Effector memory CD4-positive, alpha-beta T cell (primary cell): ENCODE results near the gene IL1RAPL1.

ENCODE experiments used
- DNase-seq, 3 donors: peaks; one replicate each; pipeline ENCODE4 v3.0.0-alpha.2; 2020
- H3K27ac ChIP-seq: 2 replicates; pipeline ENCODE4 v1.7.0; 2013; ENCODE audit warnings: mild to moderate bottlenecking, low read length, moderate library complexity; ENCODE audit not compliant: insufficient read depth, poor library complexity, severe bottlenecking
- H3K27me3 ChIP-seq: replicated peaks from 2 replicates; pipeline ENCODE4 v1.7.0; 2013; ENCODE audit warnings: mild to moderate bottlenecking, low read length; ENCODE audit not compliant: insufficient read depth, control insufficient read depth, poor library complexity, severe bottlenecking
- H3K36me3 ChIP-seq: 2 replicates; pipeline ENCODE4 v1.7.0; 2013; ENCODE audit warnings: mild to moderate bottlenecking, low read length, moderate library complexity; ENCODE audit not compliant: control insufficient read depth, insufficient read depth
- H3K4me1 ChIP-seq: 2 replicates; pipeline ENCODE4 v1.7.0; 2013; ENCODE audit warnings: low read length, mild to moderate bottlenecking; ENCODE audit not compliant: control insufficient read depth, insufficient read depth, poor library complexity, severe bottlenecking
- H3K4me3 ChIP-seq: 2 replicates; pipeline ENCODE4 v1.7.0; 2013; ENCODE audit warnings: low read length, low read depth, mild to moderate bottlenecking; ENCODE audit not compliant: insufficient read depth, poor library complexity, severe bottlenecking
- H3K9me3 ChIP-seq: 2 replicates; pipeline ENCODE4 v1.7.0; 2013; ENCODE audit warnings: mild to moderate bottlenecking, low read length, moderate library complexity; ENCODE audit not compliant: control insufficient read depth

IL1RAPL1 gene

GRCh38 chrX:28847423-28847822, 260.2 kb downstream of the IL1RAPL1 start:
- no peaks in the 10 kb centered on the region for H3K27me3 ChIP-seq
- DNase-seq, result no peak
- no peak overlapping the region for H3K4me3 ChIP-seq
- H3K27ac ChIP-seq, result no peak overlapping the region
- no peaks in the 10 kb centered on the region for H3K4me1 ChIP-seq
- H3K9me3 ChIP-seq, result no peaks in the 10 kb centered on the region
- no peaks in the 10 kb centered on the region for H3K36me3 ChIP-seq

DNA sequence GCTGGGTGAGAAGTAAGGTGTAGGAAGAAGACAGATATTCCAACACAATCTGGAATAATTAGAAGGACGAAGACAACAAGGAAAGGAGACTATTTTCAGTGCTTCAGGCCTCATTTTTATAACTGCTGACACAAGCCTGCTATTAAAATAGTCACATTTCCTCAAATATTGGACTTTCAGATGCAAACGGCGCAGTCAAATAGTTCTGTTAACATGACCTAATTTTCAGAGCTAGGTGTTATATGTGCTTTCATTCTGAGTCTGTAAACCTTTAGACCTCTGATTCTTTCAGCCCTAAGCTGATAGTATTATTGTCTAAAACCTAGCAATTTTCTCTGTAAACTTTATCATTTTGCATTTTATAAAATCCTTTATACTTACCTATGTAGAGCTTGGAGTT, 261.5 kb downstream of the IL1RAPL1 start:
- Histone ChIP-seq H3K27ac (no peak overlapping the region), H3K9me3 (no peaks in the 10 kb centered on the region), H3K4me1 (no peaks in the 10 kb centered on the region), H3K27me3 (no peaks in the 10 kb centered on the region), H3K4me3 (no peak overlapping the region), H3K36me3 (no peaks in the 10 kb centered on the region)
- DNase-seq, result no peak

- Histone ChIP-seq H3K4me1 (no peaks in the 10 kb centered on the region), H3K9me3 (no peaks in the 10 kb centered on the region), H3K4me3 (no peak overlapping the region), H3K27ac (no peak overlapping the region), H3K36me3 (no peaks in the 10 kb centered on the region), H3K27me3 (no peaks in the 10 kb centered on the region)
- no peak for DNase-seq
These were observed 263.7 kb downstream of the IL1RAPL1 start for GRCh38 chrX:28850955-28851354.

DNA sequence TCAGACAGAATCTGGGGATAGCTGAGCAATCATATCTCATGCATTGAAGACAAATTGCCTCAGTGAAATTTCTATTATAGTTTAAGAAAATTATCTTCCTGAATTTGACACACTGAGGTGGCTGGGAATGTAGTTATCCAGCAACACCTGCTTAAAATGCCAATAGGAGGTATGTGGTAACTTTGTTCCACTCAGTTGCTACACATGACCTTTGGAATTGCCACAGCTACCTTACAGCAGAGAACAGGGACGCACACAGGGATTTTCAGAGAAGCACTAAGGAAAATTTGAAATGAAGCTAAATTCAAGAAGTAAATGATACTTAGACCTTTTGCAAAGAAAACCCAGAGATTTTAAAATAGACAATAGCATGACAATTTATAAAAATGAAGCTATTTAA, 264.6 kb downstream of the IL1RAPL1 start:
- Histone ChIP-seq H3K36me3 (no peaks in the 10 kb centered on the region), H3K27me3 (no peaks in the 10 kb centered on the region), H3K4me3 (no peak overlapping the region), H3K27ac (no peak overlapping the region), H3K4me1 (no peaks in the 10 kb centered on the region), H3K9me3 (no peaks in the 10 kb centered on the region)
- DNase-seq, result no peak

GRCh38 chrX:28854637-28855036, 267.4 kb downstream of the IL1RAPL1 start:
- Histone ChIP-seq H3K4me3 (no peak overlapping the region), H3K27me3 (no peaks in the 10 kb centered on the region), H3K27ac (no peak overlapping the region), H3K9me3 (no peaks in the 10 kb centered on the region), H3K36me3 (no peaks in the 10 kb centered on the region), H3K4me1 (no peaks in the 10 kb centered on the region)
- no peak for DNase-seq

DNA sequence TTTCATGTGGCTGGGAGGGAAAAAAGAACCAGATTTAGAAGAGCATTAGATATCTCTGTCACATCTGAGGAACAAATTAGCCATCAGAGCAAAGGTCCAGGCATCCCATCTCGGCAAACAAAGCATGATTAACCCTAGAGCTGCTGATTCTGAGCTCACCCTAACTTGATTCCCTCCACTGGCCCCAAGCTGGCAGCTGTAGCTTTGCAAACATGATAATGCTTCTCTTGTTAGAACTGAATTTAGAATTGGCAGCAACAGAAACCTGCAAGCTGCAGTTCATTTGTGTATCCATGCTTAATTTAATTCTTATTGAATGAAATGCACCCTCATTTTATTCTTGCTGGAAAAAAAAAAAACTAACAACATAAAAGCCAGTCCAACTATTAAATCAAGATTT, 289.2 kb downstream of the IL1RAPL1 start:
- no peak overlapping the region for H3K27ac ChIP-seq
- H3K9me3 ChIP-seq, result no peaks in the 10 kb centered on the region
- DNase-seq, result no peak
- no peaks in the 10 kb centered on the region for H3K36me3 ChIP-seq
- H3K27me3 ChIP-seq, result no peaks in the 10 kb centered on the region
- H3K4me1 ChIP-seq, result no peaks in the 10 kb centered on the region
- no peak overlapping the region for H3K4me3 ChIP-seq

- no peaks in the 10 kb centered on the region for H3K27me3 ChIP-seq
- no peaks in the 10 kb centered on the region for H3K9me3 ChIP-seq
- H3K36me3 ChIP-seq, result no peaks in the 10 kb centered on the region
- H3K4me1 ChIP-seq, result no peaks in the 10 kb centered on the region
- H3K27ac ChIP-seq, result no peak overlapping the region
- H3K4me3 ChIP-seq, result no peak overlapping the region
- DNase-seq, result no peak
These were observed 289.7 kb downstream of the IL1RAPL1 start for GRCh38 chrX:28876901-28877300.

GRCh38 chrX:28880136-28880535, 292.9 kb downstream of the IL1RAPL1 start:
- no peak overlapping the region for H3K4me3 ChIP-seq
- H3K4me1 ChIP-seq, result no peaks in the 10 kb centered on the region
- no peak overlapping the region for H3K27ac ChIP-seq
- no peak for DNase-seq
- H3K36me3 ChIP-seq, result no peaks in the 10 kb centered on the region
- H3K27me3 ChIP-seq, result no peaks in the 10 kb centered on the region
- no peaks in the 10 kb centered on the region for H3K9me3 ChIP-seq

GRCh38 chrX:28884823-28885222, 297.6 kb downstream of the IL1RAPL1 start:
- Histone ChIP-seq H3K36me3 (no peaks in the 10 kb centered on the region), H3K27me3 (no peaks in the 10 kb centered on the region), H3K4me3 (no peak overlapping the region), H3K27ac (no peak overlapping the region), H3K9me3 (no peaks in the 10 kb centered on the region), H3K4me1 (no peaks in the 10 kb centered on the region)
- DNase-seq, result no peak

GRCh38 chrX:28888416-28888815, 301.2 kb downstream of the IL1RAPL1 start:
- DNase-seq, result no peak

DNA sequence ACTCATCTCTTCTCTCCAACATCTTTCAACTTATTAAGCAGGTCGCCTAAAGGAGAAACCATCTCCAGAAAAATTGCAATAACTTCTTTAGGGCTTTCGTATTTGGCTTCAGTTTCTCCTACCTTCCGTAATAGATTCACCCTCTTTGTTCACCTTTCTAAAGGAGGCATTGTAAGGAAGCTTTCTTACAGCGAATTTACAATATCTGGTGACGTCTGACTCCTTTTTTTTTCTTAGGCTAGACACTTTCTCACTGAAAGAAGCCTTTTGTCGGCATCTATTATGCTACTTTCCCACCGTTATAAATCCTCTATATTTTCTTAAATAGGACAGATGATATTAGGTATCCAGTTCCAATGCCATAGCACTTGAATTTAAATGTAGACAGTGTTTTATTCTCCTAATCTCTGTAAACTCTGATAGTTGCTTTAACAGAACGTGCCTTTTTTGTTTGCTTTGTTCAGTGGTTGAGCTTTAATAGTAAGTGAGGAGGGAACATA, 302.4 kb downstream of the IL1RAPL1 start:
- DNase-seq, result no peak
- no peaks in the 10 kb centered on the region for H3K36me3 ChIP-seq
- H3K4me1 ChIP-seq, result no peaks in the 10 kb centered on the region
- H3K27ac ChIP-seq, result no peak overlapping the region
- no peak overlapping the region for H3K4me3 ChIP-seq
- H3K27me3 ChIP-seq, result no peaks in the 10 kb centered on the region
- no peaks in the 10 kb centered on the region for H3K9me3 ChIP-seq

More at GRCh38 chrX:28888416-28888815, 301.2 kb downstream of the IL1RAPL1 start:
- Histone ChIP-seq H3K4me1 (no peaks in the 10 kb centered on the region), H3K9me3 (no peaks in the 10 kb centered on the region), H3K27me3 (no peaks in the 10 kb centered on the region), H3K27ac (no peak overlapping the region), H3K4me3 (no peak overlapping the region), H3K36me3 (no peaks in the 10 kb centered on the region)
